Peyer's patch (tissue), 4 donors: Measurements from ENCODE around the gene CABP7. TPM values are rescaled to one million over a fixed set of nuclear protein-coding genes. Genes with fewer than 3 reads are reported as not detected.
A peak's percentile ranks its signal among the peaks of the same experiment; 100 is the strongest.

Experiments
- DNase-seq, 3 donors: peaks; one replicate each; pipeline ENCODE4 v3.0.0-alpha.2; 2017 to 2019
- H3K27ac ChIP-seq, 4 donors: fragments of 200-600 bp; sonication (generic); one replicate each; pipeline ENCODE4 v1.5.1; 2016 to 2019
- H3K27me3 ChIP-seq, 2 donors: fragments of 200-600 bp; sonication (generic); one replicate each; pipeline ENCODE4 v1.5.1; 2019
- H3K36me3 ChIP-seq, 3 donors: fragments of 200-600 bp; sonication (generic); one replicate each; pipeline ENCODE4 v1.5.1; 2016 to 2019
- H3K4me1 ChIP-seq, 4 donors: fragments of 200-600 bp; sonication (generic); one replicate each; pipeline ENCODE4 v1.5.1; 2016 to 2019
- H3K4me3 ChIP-seq, 4 donors: fragments of 200-600 bp; sonication (generic); 1 replicate in 3 of 4; 2 replicates in 1 of 4; pipeline ENCODE4 v1.5.1; 2016 to 2019; ENCODE audit warnings: mild to moderate bottlenecking in 1 of 4
- H3K9me3 ChIP-seq, 4 donors: fragments of 200-600 bp; sonication (generic); one replicate each; pipeline ENCODE4 v1.5.1; 2016 to 2019; ENCODE audit warnings: mild to moderate bottlenecking in 1 of 4
- POLR2A ChIP-seq, 2 donors: fragments of 450-650 bp; IDR thresholded peaks; one replicate each; pipeline ENCODE4 v1.5.1; 2017; ENCODE audit warnings: antibody characterized with exemption in 2 of 2, mild to moderate bottlenecking in 2 of 2, moderate library complexity in 2 of 2
- total RNA-seq, 4 donors: library from RNA; depleted of rRNA; stranded (reverse); fragments of >200 nt; gene quantifications; one replicate each; pipeline ENCODE4 v1.1.0, GENCODE V29; 2016
- TF ChIP-seq, protein P1 (sequence below), 6 experiments: fragments of 450-650 bp in 4 of 6; fragments of 200-600 bp in 2 of 6; sonication (generic) in 1 of 6; IDR thresholded peaks; one replicate each; pipeline ENCODE4 v1.5.1; 2017 to 2019; ENCODE audit warnings: antibody characterized with exemption in 6 of 6, mild to moderate bottlenecking in 3 of 6, moderate library complexity in 1 of 6

CABP7 gene
- total RNA-seq, 4 donors from 2014 or later, result 1.6 to 5.8 (median 2.9) TPM

DNA sequence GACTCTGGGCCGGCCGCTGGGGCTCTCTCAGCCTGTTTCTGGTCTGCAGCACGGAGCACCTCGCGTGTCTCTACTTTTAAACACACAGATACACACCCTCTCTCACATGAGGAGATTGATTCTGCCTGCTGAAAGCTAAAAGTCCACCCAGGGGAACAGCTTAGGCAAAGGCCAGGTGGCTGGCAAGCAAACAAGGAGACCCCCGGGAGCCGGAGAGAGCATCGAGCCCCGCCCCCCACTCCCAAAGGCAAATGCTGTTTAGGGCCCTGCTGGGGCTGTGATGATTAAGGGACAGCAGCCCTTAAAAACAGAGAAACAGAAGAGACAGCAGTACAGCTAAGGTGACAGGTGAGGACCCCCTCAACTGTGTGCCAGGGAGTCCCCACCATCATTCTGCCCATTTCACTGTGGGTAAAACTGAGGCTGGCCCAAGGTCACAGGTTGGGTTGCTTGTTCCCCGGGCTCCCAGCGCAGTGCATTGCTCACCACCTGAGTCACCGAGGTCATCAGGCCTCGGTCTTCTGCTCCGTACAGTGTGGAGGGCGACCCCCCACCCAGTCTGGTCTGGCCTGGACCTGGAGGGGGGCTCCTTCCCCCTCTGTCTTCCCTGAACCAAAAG is 6.8 kb downstream of the CABP7 start:
- H3K9me3 ChIP-seq, result no peaks in the 10 kb centered on the region
- DNase-seq, result no peak
- no peak overlapping the region for H3K27ac ChIP-seq
- peaks cover 0 to 12% (median 0%) of the 10 kb centered on the region in 3 donors for H3K36me3 ChIP-seq
- no peaks in the 10 kb centered on the region for H3K27me3 ChIP-seq
- H3K4me1 ChIP-seq, result no peaks in the 10 kb centered on the region
- no peak overlapping the region for H3K4me3 ChIP-seq
- TF ChIP-seq, protein P1, sequence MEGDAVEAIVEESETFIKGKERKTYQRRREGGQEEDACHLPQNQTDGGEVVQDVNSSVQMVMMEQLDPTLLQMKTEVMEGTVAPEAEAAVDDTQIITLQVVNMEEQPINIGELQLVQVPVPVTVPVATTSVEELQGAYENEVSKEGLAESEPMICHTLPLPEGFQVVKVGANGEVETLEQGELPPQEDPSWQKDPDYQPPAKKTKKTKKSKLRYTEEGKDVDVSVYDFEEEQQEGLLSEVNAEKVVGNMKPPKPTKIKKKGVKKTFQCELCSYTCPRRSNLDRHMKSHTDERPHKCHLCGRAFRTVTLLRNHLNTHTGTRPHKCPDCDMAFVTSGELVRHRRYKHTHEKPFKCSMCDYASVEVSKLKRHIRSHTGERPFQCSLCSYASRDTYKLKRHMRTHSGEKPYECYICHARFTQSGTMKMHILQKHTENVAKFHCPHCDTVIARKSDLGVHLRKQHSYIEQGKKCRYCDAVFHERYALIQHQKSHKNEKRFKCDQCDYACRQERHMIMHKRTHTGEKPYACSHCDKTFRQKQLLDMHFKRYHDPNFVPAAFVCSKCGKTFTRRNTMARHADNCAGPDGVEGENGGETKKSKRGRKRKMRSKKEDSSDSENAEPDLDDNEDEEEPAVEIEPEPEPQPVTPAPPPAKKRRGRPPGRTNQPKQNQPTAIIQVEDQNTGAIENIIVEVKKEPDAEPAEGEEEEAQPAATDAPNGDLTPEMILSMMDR (IDR thresholded peaks at IDR 0.05), result no peak
- TF ChIP-seq POLR2A (IDR thresholded peaks at IDR 0.05), result no peak

DNA sequence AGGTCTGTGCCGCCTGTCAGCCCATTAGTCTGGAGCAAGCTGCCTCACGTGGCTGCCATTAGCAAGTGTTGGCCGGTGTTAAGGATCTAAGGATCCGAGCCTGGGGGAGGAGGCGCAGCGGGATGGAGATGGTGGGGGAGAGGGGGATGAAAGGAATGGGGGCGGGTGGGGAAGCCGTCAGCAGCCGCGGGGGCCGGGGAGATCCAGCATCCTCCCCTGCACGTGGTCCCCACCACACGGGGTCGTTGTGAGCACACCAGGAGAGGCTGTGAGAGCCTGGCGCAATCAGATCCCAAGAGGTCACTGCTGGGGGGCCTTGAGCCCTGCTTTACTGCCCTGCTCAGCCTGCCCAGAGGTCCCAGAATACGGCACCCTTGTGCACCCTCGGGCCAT is 7.3 kb downstream of the CABP7 start:
- peak in 1 of 3 donors; percentile 20 for DNase-seq
- TF ChIP-seq, protein P1 (IDR thresholded peaks at IDR 0.05), result peak in 2 of 6 experiments; percentile 6 to 34
- no peak for TF ChIP-seq POLR2A (IDR thresholded peaks at IDR 0.05)
- Histone ChIP-seq H3K27ac (no peak overlapping the region), H3K4me1 (no peaks in the 10 kb centered on the region), H3K27me3 (no peaks in the 10 kb centered on the region), H3K4me3 (no peak overlapping the region), H3K36me3 (peaks cover 0 to 12% (median 0%) of the 10 kb centered on the region in 3 donors), H3K9me3 (no peaks in the 10 kb centered on the region)

DNA sequence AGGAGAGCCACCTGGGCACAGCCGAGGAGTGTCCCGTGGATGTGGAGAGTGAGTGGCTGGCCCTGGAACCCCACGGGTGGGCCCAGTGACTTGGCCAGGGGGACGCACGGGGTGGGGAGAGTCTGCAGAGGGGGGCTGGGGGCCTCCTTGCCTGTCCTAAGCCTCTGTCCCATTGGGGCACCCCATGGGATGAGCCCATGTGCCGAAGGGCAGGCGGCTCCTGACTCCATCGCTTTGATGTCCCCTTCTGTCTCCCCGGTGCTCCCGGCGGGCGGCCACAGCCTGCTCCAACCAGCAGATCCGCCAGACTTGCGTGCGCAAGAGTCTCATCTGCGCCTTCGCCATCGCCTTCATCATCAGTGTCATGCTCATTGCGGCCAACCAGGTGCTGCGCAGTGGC is 9.4 kb downstream of the CABP7 start:
- Histone ChIP-seq H3K9me3 (no peaks in the 10 kb centered on the region), H3K4me1 (peaks cover 0 to 9% (median 0%) of the 10 kb centered on the region in 4 donors), H3K36me3 (peaks cover 0 to 12% (median 0%) of the 10 kb centered on the region in 3 donors), H3K27ac (no peak overlapping the region), H3K4me3 (no peak overlapping the region), H3K27me3 (no peaks in the 10 kb centered on the region)
- TF ChIP-seq, protein P1 (IDR thresholded peaks at IDR 0.05), result no peak
- no peak for TF ChIP-seq POLR2A (IDR thresholded peaks at IDR 0.05)
- no peak for DNase-seq

DNA sequence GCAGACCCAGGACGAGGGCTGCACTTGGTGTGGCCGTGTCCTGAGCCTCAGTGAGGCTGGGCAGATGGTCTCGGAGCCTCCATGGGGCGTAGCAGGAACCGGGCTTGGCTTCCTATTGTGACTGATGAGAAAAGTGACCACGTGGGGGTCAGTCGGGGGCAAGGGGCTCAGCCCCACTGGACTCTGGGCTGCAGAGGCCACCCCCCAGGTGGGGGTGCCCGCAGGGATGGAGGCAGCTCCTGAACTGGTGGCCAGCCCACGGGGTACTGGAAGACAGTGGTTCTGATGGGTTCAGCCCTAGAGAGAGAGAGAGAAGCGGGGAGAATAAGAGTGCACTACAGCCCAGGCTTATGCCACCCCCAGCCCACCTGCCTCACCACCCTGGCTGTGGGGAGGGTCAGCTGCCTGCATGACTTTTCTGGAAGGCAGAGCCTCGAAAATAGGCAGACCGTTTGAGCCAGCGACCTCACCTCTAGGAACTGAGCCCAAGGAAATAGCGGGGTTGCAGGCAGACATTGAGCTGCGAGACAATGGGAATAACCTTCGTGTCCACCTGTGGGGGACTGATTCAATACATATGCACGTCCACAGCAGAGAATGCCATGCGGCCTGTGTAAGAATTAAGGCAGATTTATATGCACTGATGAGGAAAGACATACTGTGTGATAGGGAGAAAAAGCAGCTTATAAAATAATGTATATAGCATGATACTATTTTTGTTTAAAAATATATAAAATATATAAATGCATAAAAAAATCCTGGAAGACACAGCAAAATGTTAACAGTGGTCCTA is 11.5 kb downstream of the CABP7 start:
- Histone ChIP-seq H3K36me3 (peaks cover 0 to 12% (median 0%) of the 10 kb centered on the region in 3 donors), H3K4me3 (no peak overlapping the region), H3K27ac (no peak overlapping the region), H3K9me3 (no peaks in the 10 kb centered on the region), H3K4me1 (peaks cover 0 to 9% (median 0%) of the 10 kb centered on the region in 4 donors), H3K27me3 (no peaks in the 10 kb centered on the region)
- DNase-seq, result no peak
- TF ChIP-seq, protein P1 (IDR thresholded peaks at IDR 0.05), result no peak
- no peak for TF ChIP-seq POLR2A (IDR thresholded peaks at IDR 0.05)

DNA sequence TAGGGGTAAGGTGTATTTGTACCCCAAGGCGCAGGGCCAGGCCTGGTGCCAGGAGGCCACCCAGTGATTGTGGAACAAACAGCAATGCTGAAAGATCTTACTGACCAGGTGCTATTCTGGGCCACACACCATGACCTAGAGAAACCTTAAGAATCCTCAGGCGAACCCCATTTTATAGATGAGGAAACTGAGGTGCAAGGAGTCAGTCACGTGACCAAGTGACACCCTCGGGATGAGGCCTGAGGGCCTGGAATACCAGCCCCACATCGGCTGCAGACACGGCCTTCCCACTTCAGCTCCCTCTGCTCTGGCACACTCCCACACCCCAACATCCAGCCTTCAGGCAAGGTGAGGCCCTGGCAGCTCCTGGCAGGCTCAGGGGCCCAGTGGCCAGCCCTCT is 13.1 kb downstream of the CABP7 start:
- DNase-seq, result no peak
- peaks cover 0 to 12% (median 0%) of the 10 kb centered on the region in 3 donors for H3K36me3 ChIP-seq
- H3K9me3 ChIP-seq, result no peaks in the 10 kb centered on the region
- H3K27me3 ChIP-seq, result no peaks in the 10 kb centered on the region
- no peak for TF ChIP-seq POLR2A (IDR thresholded peaks at IDR 0.05)
- TF ChIP-seq, protein P1 (IDR thresholded peaks at IDR 0.05), result no peak
- H3K4me3 ChIP-seq, result no peak overlapping the region
- no peak overlapping the region for H3K27ac ChIP-seq
- H3K4me1 ChIP-seq, result peaks cover 0 to 9% (median 0%) of the 10 kb centered on the region in 4 donors
